T-helper 2 cell (primary cell): ENCODE data around the gene CYSLTR2.
A peak's percentile ranks its signal among the peaks of the same experiment; 100 is the strongest.
"Not testable (repeated sequence)": the region's sequence is repeated elsewhere in the genome, so short reads cannot be mapped to it uniquely, and the experiment has no call there.

Experiments used
- DNase-seq, 5 experiments: peaks; one replicate each; pipeline versions ENCODE4 v3.0.0 to v3.0.0-alpha.2; 2012 to 2022

CYSLTR2 gene

GRCh38 chr13:48645845-48646244 is 7.9 kb upstream of the CYSLTR2 start:
- DNase-seq: no peak

DNA sequence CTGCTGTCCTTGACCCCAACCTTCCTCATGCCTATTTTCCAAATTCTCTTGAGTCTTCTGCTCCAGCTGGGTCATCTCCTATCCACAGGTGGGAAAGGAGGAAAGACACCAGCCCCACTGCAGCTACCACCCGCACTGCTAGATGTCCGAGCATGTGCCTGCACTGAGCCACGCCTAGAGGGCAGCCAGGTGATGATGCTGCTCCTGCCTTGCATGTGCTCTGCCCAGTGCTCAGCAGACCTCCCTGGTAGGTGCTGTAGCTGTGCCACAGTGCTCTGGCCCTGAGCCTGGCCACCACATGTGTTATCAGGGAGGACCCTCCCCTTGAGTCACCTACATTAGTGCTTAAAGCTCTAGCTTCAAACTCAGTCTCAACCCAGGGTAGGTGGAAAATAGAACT is 6.9 kb upstream of the CYSLTR2 start:
- no peak for DNase-seq

GRCh38 chr13:48647625-48648024 is 6.1 kb upstream of the CYSLTR2 start:
- no peak for DNase-seq

DNA sequence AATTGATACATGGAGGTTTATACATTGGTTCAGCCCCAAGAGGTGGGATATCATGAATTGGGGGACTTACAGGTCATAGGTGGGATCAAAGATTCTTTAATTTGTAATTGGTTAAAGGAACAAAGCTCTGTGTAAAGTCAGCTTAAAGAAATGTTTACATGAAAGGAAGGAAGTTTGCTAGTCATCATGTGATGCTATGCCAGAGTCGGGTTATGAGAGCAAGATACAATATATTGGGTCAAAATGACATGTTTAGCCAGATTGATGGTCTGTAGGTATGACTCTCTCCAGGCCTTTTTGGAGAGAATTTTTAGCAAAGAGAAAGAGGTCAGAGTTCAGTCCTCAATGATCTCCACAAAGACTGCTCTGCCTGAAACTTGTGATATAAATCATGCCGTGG is 5.3 kb upstream of the CYSLTR2 start:
- DNase-seq: no peak

GRCh38 chr13:48652851-48653471 is 768 bp upstream of the CYSLTR2 start:
- no peak for DNase-seq

GRCh38 chr13:48654511-48654910 is 782 bp downstream of the CYSLTR2 start:
- DNase-seq: no peak

DNA sequence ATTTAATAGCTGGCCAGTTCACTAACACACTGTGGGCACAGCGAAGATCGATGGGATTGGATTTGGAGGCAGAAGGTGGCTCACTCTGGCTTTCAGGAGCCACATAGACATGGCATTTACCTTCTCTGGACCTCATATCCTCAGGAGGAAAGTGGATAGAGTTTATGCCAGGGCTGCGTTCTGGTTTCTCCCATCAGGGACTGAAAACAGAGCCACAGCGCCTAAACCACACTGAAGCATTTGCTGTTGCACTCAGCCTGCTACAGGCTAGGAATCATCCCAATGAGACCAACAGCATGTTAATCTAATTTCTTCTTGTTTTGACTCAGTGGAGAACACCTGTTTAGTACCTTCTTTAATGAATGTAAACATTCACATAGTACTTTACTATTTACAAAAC is 1.6 kb downstream of the CYSLTR2 start:
- peak in 1 of 5 experiments; percentile 46 for DNase-seq

DNA sequence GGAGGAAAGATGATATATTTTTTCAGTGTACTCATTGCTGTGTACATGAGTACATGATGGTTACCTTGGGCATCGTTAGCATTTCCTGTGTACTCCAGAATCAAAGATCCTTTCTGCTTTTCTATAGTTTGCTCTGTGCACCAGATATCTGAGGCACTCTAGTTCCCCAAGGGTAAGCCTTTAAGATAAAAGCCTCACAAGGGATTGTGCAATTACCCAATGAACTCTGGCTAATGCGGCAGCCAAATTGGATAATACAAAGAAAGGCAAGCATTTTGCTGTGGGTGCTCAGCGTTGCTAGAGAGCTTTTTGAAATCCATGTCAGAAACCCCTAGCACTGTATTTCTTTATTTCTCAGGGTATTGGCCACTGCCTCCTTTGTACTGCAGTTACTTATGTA is 2.9 kb downstream of the CYSLTR2 start:
- peak in 1 of 5 experiments; percentile 40 for DNase-seq

- DNase-seq: no peak
Observed at GRCh38 chr13:48660361-48661076, 6.8 kb downstream of the CYSLTR2 start.

- DNase-seq: no peak
Observed at GRCh38 chr13:48661107-48661506, 7.4 kb downstream of the CYSLTR2 start.

GRCh38 chr13:48662226-48662625 is 8.5 kb downstream of the CYSLTR2 start:
- DNase-seq: no peak

GRCh38 chr13:48667136-48667535 is 13.4 kb downstream of the CYSLTR2 start:
- DNase-seq: no peak

GRCh38 chr13:48671421-48671820 is 17.7 kb downstream of the CYSLTR2 start:
- DNase-seq: not testable (repeated sequence)

- no peak for DNase-seq
Observed at GRCh38 chr13:48675247-48675646, 21.5 kb downstream of the CYSLTR2 start.

GRCh38 chr13:48678316-48678715 is 24.6 kb downstream of the CYSLTR2 start:
- DNase-seq: no peak

DNA sequence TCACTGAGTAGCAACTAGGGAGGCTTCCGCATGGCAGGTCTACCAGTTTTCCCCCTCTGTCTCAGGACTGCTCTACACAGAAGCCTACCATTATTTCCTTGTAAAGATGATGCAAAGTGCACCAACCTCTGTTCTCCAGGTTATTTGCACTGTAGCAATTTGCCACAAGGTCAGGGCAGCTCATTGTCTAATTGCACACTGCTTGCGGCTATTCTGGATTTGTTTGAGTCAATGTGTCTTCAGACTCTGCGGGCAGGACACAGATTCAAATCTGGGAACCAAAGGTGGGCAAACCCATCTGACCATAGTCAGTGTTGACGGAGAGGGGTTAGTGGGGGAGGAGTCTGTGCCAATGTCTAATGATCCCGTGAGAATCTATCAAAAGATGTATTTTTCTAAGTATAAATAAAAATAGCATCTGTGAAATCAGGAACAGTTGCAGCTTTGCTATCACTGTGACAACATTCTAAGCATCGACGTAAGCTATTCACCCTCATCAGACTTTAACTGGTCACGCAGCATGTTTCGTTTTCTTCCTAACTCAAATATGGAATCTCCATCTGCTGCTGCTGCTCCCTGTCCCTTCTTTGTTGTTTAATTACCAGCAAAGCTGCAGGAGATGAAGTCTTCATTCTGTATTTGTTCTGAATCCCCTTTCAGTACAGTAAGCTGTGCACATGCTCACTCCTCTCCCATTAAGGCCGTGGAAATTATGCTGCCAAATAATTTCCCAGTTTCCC is 26.4 kb downstream of the CYSLTR2 start:
- DNase-seq: no peak

DNA sequence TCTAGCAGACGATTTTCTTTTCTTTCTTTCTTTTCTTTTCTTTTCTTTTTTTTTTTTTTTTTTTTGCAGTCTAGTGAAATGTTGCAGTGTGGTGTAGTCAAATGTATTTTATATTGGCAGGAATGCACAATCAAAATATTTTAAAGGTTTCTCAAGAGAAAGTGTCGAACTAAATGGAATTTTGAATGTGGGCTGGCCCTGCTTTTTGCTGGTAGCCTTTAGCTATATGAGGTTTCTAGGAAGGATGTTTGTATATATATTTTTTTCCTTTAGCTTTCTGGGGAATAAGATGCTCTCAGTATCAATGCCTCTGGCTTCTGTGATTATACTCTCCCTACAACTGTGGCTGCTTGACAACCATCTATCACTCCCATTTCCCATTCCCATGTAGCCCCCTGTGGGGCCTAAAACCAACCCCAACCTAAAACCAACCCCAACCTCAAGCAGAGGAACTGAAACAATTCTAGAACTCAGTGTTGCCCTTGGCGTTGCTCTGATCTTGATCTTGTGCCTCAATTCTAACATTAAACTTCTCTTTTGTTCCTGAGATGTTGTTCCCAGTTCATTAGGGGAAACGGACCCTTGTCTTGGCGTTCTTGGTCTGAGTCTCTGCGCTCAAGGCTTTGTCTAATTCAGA is 27.1 kb downstream of the CYSLTR2 start:
- no peak for DNase-seq

DNA sequence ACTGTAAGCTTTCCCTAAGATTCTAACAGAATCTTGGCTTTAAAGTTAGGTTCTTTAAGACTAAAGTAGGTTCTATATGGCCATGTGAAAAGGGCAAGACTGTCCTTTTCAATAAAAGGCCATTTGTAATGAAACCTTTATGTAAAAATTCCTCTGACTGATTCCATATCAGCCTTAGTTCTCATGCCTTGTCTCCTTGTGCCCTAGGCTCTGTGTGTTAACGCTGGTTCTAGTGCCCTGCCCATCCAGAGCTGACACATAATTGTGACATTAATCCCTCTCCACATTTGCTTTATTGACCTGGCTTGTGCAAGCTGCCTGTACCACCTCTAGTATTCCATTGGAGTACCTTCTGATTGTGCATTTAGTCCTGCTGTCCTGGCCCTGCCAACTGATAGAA is 28.2 kb downstream of the CYSLTR2 start:
- DNase-seq: no peak

DNA sequence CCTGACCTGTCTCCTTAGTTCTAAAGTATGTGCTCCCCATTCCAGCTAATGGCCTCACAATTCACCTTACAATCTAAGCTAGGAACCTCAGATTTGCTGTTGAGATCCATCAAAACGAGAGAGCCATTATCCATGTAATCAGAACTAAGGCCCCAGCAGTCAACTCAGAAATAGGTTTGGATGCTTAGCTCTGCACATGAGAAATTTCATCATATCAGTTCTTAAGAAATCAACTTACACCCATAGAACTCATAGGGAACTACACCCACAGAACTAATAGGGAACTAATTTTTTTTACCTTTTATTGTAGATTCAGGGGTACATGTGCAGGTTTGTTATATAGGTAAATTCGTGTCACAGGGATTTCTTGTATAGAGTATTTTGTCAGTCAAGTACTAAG is 28.7 kb downstream of the CYSLTR2 start:
- DNase-seq: no peak

- no peak for DNase-seq
Observed at GRCh38 chr13:48686636-48687210, 33.0 kb downstream of the CYSLTR2 start.

- DNase-seq: no peak
Observed at GRCh38 chr13:48687249-48687648, 33.5 kb downstream of the CYSLTR2 start.

- DNase-seq: no peak
Observed at GRCh38 chr13:48693998-48694397, 40.3 kb downstream of the CYSLTR2 start.

- no peak for DNase-seq
Observed at GRCh38 chr13:48695776-48696175, 42.0 kb downstream of the CYSLTR2 start.
